HG03378 (cell line): ENCODE measurements around the gene NELFB.
"Not testable (repeated sequence)": the region's sequence is repeated elsewhere in the genome, so short reads cannot be mapped to it uniquely, and the experiment has no call there.

ENCODE experiments used
- ATAC-seq: cut with Tn5 transposase; IDR thresholded peaks from one replicate; pipeline ENCODE4 v1.9.1; 2021; ENCODE audit warnings: mild to moderate bottlenecking, moderate library complexity; ENCODE audit not compliant: unreplicated experiment

NELFB gene

GRCh38 chr9:137234758-137235423 lies 20.2 kb upstream of the NELFB start:
- ATAC-seq = no peak

DNA sequence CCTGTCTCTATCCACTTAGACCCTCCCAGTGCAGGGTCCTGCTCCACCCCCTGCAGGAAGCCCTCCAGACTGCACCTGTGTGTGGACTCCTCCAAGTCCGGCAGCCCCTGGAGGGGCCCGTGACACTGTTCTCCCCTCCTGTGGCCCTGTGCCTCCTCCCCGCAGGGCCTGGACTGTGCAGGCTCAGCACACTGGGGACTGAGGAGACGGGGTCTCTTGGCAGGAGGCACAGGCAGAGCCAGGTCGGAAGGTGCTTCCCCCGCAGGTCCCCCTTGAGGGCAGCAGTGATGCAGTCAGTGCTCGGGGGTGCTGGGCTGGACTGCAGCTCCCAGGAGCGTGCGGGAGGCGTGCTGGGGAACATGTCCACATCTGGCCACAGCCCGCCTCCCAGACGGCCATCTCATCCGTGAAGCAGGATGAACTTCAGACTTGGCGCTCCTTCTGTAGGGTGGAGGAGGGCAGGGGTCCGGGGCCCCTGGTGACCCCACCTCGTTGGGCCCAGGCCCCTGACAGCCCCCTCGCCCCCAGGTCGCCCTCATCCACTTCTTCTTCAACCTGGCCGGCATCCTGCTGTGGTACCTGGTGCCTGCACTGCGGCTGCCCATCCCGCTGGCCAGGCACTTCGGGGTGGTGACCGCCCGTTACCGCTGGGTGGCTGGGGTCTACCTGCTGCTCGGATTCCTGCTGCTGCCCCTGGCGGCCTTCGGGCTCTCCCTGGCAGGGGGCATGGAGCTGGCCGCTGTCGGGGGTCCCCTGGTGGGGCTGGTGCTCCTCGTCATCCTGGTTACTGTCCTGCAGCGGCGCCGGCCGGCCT lies 19.5 kb upstream of the NELFB start:
- no peak for ATAC-seq

DNA sequence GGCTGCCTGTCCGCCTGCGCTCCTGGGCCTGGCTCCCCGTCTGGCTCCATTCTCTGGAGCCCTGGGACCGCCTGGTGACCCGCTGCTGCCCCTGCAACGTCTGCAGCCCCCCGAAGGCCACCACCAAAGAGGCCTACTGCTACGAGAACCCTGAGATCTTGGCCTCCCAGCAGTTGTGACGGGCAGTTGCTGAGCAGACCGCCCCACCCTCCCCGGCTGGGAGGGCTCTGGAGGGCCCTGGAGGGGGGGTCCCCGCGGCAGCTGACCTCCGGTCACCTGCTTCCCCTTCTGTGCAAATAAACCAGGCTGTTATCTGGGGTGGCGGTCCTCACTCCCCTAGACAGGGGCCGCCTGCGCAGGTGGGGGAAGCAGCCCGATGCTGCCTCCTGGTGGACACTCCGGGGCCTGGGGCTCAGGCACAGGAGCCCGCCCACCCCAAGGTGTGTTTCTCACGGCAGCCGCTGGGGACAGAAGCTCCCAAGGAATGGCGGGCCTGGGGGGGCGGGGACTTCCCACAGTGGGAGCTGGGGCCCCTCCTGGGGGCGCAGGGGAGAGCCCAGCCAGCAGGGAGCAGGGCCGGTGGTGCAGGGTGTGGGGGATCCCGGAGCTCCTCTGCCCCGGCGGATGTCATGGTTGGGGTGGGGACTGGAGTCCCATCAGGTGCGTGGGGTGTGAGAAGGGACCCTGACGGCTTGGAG lies 18.7 kb upstream of the NELFB start:
- no peak for ATAC-seq

GRCh38 chr9:137236936-137237421 lies 18.1 kb upstream of the NELFB start:
- ATAC-seq = no peak

- no peak for ATAC-seq
These were observed 17.1 kb upstream of the NELFB start for GRCh38 chr9:137237759-137238726.

GRCh38 chr9:137239541-137240200 lies 15.5 kb upstream of the NELFB start:
- ATAC-seq = not testable (repeated sequence)

DNA sequence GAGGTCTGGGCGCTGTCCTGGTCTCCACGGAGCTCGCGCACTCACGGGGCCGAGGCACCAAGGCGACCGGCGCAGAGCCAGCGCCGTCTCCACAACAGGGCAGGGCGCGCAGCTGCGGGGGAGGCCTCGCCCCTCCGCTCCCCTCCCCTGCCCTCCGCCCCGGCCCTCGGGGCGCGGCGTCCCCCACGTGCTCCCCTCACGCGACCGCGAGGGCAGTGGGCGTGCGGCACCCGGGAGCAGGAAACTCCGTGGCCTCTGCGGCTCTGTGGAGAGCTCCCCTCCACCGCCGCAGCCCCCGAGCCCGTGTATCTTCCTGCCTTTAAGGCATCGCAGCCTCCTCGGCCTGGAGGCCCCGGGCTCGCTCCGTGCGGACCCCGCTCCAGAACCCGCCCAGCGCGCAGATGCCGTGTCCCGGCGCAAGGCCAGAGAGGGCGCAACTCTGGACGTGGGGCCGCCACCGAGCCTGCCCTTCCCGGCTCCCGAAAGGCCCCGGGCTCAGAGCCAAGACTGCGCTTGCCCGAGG lies 14.7 kb upstream of the NELFB start:
- peak; percentile 7 for ATAC-seq

GRCh38 chr9:137240841-137241489 lies 14.2 kb upstream of the NELFB start, which contains the start of gene TUBB4B:
TSS of gene TUBB4B (plus strand) at chr9:137241287. CDS start at chr9:137241361, 74 bp downstream.
- peak; percentile 86 for ATAC-seq

DNA sequence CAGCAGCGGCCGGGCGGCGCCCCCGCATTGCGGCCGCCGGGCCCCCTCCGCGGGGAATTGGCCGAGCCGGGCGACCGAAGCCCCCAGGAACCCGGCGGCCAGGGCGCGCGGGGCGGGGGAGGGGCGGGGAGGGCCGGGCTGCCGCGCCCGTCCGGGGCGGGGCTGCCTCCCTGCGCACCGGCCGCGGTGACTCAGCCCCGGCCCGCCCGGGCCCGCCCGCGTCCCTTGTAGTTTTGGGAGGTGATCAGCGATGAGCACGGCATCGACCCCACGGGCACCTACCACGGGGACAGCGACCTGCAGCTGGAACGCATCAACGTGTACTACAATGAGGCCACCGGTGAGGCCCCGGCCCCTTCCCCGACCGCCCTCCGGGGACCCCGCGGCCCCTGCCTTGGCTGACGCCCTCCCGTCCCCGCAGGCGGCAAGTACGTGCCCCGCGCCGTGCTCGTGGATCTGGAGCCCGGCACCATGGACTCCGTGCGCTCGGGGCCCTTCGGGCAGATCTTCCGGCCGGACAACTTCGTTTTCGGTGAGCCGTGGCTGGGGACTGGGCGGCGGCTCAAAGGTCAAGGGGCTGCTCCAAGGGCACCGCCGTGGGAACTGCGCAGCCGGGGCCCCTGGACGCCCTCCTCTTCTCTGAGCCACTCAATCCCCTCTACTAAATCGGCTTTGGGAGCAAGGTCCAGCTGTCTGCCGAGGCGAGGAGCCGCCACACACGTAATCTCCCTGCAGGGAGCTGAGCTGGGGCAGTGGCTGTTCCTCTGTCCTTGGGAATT lies 13.4 kb upstream of the NELFB start:
- ATAC-seq = no peak

DNA sequence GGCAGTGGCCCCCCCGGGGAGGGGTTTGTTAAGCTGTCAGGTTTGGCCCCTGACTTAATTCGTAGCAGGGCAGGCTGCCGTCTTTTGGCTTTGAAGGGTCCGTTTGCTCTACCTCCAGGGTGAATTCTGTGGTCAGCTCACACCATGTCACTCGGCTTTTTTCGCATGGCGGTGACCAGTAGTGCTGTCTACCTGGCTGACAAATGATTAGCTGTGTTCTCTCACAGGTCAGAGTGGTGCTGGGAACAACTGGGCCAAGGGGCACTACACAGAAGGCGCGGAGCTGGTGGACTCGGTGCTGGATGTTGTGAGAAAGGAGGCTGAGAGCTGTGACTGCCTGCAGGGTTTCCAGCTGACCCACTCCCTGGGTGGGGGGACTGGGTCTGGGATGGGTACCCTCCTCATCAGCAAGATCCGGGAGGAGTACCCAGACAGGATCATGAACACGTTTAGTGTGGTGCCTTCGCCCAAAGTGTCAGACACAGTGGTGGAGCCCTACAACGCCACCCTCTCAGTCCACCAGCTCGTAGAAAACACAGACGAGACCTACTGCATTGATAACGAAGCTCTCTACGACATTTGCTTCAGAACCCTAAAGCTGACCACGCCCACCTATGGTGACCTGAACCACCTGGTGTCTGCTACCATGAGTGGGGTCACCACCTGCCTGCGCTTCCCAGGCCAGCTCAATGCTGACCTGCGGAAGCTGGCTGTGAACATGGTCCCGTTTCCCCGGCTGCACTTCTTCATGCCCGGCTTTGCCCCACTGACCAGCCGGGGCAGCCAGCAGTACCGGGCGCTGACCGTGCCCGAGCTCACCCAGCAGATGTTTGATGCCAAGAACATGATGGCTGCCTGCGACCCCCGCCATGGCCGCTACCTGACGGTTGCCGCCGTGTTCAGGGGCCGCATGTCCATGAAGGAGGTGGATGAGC lies 12.6 kb upstream of the NELFB start:
- no peak for ATAC-seq

DNA sequence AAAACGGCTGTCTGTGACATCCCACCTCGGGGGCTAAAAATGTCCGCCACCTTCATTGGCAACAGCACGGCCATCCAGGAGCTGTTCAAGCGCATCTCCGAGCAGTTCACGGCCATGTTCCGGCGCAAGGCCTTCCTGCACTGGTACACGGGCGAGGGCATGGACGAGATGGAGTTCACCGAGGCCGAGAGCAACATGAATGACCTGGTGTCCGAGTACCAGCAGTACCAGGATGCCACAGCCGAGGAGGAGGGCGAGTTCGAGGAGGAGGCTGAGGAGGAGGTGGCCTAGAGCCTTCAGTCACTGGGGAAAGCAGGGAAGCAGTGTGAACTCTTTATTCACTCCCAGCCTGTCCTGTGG lies 11.9 kb upstream of the NELFB start:
- not testable (repeated sequence) for ATAC-seq

DNA sequence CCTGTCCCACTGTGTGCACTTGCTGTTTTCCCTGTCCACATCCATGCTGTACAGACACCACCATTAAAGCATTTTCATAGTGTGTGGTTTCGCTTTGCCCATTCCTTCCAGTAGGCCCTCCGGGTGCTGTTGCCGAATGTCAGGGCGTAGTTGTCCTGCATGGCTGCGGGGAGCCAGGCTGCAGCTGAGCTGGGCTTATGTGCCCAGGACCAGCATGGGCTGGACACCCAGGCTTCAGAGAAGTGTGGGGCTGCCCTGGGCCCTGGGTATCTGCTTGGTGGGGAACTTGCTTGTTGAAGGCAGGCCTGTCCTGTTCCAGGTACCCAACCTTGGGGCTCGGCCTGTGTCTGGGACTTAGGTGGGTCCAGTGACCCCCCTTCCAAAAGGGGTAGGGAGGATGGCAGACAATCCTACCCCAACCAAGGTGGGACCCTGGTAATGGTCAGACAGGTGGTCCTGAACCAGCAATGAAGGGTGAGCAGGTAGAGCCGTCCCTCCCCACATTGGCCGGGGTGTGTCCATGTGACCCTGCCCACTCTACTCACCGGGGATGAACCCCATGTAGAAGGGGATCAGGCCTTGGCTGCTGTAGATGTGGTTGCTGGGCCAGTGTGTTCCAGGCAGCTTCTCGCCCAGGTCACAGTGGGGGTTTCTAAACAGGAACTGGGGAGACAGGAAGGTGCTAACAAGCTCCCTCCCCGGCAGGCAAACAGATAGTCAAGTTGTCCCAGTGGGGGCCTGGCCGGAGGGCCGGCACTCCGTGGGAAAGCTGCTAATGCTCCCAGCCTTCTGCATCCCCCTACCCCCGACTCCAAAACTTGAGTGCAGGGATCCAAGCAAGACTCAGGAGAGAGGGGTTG lies 11.3 kb upstream of the NELFB start:
- ATAC-seq = no peak

DNA sequence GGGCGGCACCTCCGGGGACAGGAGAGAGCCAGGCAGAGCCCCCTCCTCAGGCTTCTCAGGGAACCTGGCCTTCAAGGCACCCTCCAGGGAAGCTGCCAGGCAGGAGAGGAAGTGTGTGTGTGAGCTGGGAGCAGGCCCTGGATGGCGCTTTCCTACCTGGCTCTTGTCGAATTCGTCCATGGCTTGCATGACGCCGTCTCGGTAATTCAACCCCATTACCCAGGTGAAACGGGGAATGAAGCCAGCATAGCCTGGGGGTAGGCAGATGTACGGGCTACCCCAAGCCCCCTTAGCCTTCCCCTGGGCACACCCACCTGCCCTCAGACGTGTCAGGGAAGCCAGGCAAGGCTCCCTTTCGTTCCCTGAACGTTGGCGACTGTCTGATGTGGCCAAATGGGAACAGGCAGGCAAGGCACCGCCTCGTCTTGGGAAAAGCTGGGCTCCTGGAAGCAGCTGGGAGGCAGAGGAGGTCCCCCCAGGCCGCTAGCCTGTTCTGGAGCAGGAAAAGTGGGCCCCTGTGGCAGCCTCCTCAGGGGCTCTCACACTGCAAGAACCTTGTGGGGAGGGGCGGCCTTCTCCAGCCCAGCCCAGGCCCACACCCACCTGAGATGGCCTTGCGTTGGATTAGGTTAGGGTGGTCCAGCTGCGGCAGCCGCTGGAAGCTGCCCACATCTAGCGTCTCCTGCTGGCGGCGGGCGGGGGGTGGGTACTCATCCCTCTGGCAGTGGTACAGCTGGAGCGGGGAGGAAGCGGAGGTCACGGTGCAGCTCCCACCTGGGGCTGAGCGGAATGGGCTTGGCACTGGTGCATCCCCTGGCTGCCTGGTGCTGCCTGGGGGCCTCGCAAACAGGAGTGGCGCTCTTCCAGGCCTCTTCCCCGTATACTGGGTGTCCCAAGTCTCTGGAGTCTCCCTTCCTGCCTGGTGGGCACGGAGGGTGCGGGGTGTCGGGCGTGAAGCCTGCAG lies 10.4 kb upstream of the NELFB start:
- no peak for ATAC-seq

GRCh38 chr9:137245450-137246421 lies 9.4 kb upstream of the NELFB start:
- ATAC-seq = no peak
